Measurements from ENCODE around the gene MTSS2.
"Not testable (repeated sequence)": the region's sequence is repeated elsewhere in the genome, so short reads cannot be mapped to it uniquely, and the experiment has no call there.

Gene MTSS2

DNA sequence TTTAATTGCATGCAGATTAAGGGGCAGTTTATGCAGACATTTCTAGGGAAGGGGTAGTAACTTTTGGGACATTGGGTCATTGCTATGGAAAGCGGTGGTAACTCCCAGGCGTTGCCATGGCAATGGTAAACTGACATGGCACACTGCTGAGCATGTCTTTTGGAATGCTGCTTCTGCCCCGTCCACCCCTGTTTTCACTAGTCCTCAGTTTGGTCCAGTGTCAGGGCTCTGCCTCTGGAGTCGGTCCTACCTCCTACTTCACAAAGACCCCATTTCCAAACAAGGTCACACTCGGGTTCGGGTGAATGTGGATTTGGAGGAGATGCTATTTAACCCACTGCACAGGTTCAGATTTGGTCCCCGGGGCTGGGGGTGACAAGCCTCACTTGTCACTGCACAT lies 36.6 kb downstream of the MTSS2 start:
- no peak for DNase-seq

- DNase-seq: no peak
Observed at GRCh38 chr16:70648606-70649005, 37.2 kb downstream of the MTSS2 start.

- no peak for DNase-seq
Observed at GRCh38 chr16:70647441-70648359, 38.2 kb downstream of the MTSS2 start.

DNA sequence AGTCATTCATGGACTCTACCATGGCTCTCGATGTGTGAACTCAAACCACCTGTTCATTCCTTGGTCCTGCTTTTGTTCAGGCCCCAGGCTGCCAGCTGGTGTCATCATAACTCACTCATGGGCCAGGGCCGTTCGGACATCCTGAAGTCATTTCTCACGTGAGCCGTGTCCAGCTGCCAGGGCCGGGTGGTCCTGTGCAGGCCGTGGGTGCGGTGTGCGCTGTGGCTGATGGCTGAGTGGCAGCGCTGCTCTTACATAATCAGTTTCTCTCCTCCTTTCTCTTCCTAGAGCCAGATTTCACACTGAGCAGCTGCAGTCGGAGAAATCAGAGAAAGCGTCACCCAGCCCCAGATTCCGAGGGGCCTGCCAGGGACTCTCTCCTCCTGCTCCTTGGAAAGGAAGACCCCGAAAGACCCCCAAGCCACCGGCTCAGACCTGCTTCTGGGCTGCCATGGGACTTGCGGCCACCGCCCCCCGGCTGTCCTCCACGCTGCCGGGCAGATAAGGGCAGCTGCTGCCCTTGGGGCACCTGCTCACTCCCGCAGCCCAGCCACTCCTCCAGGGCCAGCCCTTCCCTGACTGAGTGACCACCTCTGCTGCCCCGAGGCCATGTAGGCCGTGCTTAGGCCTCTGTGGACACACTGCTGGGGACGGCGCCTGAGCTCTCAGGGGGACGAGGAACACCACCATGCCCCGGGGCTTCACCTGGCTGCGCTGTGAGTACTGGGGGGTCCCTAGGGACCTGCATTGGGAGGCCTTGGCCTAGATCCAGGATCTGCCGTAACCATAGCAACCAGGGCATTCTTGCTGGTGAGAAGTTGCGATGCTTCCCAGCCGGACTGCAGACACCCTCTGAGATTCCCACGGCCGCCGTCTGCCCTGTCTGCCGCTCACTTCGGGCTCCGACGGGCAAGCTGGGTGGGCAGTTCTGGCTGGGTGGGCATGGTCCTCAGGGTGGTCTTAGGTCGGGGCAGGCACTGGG lies 39.3 kb downstream of the MTSS2 start, which contains the start of gene IL34:
TSS of gene IL34 (plus strand) at position 300 of the 982 bp plus-strand sequence. CDS start at position 689, 389 bp downstream.
- no peak for DNase-seq

GRCh38 chr16:70644763-70645597 lies 40.9 kb downstream of the MTSS2 start:
- DNase-seq: no peak

- DNase-seq: not testable (repeated sequence)
Observed at GRCh38 chr16:70643264-70643663, 42.6 kb downstream of the MTSS2 start.

- DNase-seq: no peak
Observed at GRCh38 chr16:70642633-70643032, 43.2 kb downstream of the MTSS2 start.

DNA sequence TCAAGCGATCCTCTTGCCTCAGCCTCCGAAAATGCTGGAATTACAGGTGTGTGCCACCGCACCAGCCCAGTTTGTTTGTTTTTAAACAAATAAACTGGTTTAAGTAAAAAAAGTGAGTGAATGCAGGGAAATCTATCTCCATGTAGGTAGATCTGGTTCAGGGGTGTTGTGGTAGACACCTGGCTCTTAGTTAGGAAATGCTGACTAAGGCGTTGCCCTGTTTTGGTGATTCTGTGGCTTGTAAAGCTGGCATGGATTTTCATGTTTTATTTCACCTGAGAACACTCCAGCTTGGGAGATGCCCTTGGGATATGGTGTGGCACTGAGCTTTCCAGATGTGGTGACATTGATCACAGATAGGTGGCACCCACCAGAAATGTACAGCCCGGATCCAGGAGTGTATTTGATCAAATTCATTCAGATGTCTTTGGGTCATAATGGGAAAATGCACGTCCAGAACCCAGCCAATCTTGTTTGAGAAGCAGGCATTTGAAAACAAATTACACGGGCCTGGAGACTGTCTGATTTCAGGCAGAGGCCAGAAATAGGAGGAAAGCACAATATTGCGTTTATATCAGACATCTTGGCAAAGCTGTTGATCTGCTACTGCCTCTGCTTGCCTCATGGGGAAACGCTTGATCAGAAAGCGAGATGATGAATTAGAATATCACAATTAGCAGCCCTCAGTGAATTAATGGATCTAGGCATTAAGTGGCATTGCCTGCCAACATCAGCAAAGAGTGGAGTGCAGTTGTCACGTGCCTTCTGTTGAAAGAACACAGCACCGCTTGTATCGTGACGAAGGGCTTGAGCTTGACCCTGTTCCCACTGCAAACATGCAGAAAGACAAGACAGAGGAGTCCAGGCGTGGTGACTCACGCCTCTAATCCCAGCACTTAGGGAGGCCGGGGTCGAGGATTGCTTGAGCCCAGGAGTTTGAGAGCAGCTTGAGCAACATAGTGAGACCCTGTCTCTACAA lies 46.8 kb downstream of the MTSS2 start:
- no peak for DNase-seq
